ENCODE data around the gene TIMELESS.

- no peak for TF ChIP-seq CTCF (IDR thresholded peaks at IDR 0.05 in 4 of 5, conservative IDR thresholded peaks at IDR 0.05 in 1 of 5)
- no peak for TF ChIP-seq POLR2A (IDR thresholded peaks at IDR 0.05)
These were observed 38.5 kb downstream of the TIMELESS start for GRCh38 chr12:56410768-56411167.

Data from gastrocnemius medialis (tissue), 4 donors.